Testis (tissue), 2 donors: ENCODE measurements around the gene UCP3.

Source experiments
- CTCF ChIP-seq, 3 experiments: fragments of 450-650 bp in 2 of 3; fragments of 200-600 bp in 1 of 3; sonication (generic) in 1 of 3; IDR thresholded peaks; one replicate each; pipeline ENCODE4 v1.5.1; 2016 to 2019; ENCODE audit warnings: antibody characterized with exemption in 3 of 3, mild to moderate bottlenecking in 2 of 3, moderate library complexity in 1 of 3
- POLR2A ChIP-seq: fragments of 450-650 bp; IDR thresholded peaks from one replicate; pipeline ENCODE4 v1.6.1; 2017; ENCODE audit warnings: antibody characterized with exemption, mild to moderate bottlenecking, moderate library complexity

- TF ChIP-seq POLR2A (no peak), CTCF (IDR thresholded peaks at IDR 0.05) (no peak)
Measured at GRCh38 chr11:74023276-74023675, 14.4 kb upstream of the UCP3 start.
